Gastrocnemius medialis (tissue), 4 donors: ENCODE measurements around the gene CYTH4. TPM values are rescaled to one million over a fixed set of nuclear protein-coding genes. Genes with fewer than 3 reads are reported as not detected.

Experiments
- ATAC-seq, 2 donors: fragments of 150-250 bp; one replicate each; pipeline ENCODE4 v1.9.1; 2016
- DNase-seq, 2 donors: peaks; one replicate each; pipeline ENCODE4 v3.0.0-alpha.2; 2019
- H3K27ac ChIP-seq, 4 donors: fragments of 200-600 bp; sonication (generic); 1 replicate in 1 of 4; 2 replicates in 3 of 4; pipeline ENCODE4 v1.5.1; 2016 to 2018; ENCODE audit warnings: mild to moderate bottlenecking in 2 of 4, moderate library complexity in 1 of 4
- H3K27me3 ChIP-seq, 3 donors: fragments of 200-600 bp; sonication (generic) in 2 of 3; 1 replicate in 1 of 3; 2 replicates in 2 of 3; pipeline versions ENCODE4 v1.5.1 to v1.6.0; 2016 to 2019; ENCODE audit warnings: mild to moderate bottlenecking in 1 of 3, moderate library complexity in 1 of 3
- H3K36me3 ChIP-seq, 2 donors: fragments of 200-600 bp; sonication (generic) in 1 of 2; one replicate each; pipeline ENCODE4 v1.5.1; 2017 to 2018
- H3K4me1 ChIP-seq, 2 donors: fragments of 200-600 bp; sonication (generic) in 1 of 2; one replicate each; pipeline ENCODE4 v1.5.1; 2016 to 2017; ENCODE audit warnings: mild to moderate bottlenecking in 2 of 2
- H3K4me3 ChIP-seq, 4 donors: fragments of 200-600 bp; sonication (generic) in 3 of 4; 1 replicate in 1 of 4; 2 replicates in 3 of 4; pipeline ENCODE4 v1.5.1; 2016 to 2019; ENCODE audit warnings: mild to moderate bottlenecking in 2 of 4
- H3K9me3 ChIP-seq, 3 donors: fragments of 200-600 bp; sonication (generic) in 2 of 3; 1 replicate in 1 of 3; 2 replicates in 2 of 3; pipeline ENCODE4 v1.5.1; 2016 to 2019
- CTCF ChIP-seq, 5 experiments: fragments of 450-650 bp in 3 of 5; fragments of 200-600 bp in 2 of 5; sonication (generic) in 2 of 5; IDR thresholded peaks in 4 of 5; conservative IDR thresholded peaks in 1 of 5; 1 replicate in 4 of 5; 2 replicates in 1 of 5; pipeline ENCODE4 v1.5.1; 2016 to 2019; ENCODE audit warnings: antibody characterized with exemption in 5 of 5, mild to moderate bottlenecking in 3 of 5, moderate library complexity in 3 of 5
- POLR2A ChIP-seq, 2 donors: fragments of 450-650 bp; IDR thresholded peaks; one replicate each; pipeline ENCODE4 v1.6.1; 2017; ENCODE audit warnings: antibody characterized with exemption in 2 of 2, mild to moderate bottlenecking in 2 of 2, moderate library complexity in 2 of 2
- in situ Hi-C, 4 donors: fragments of 200-750 bp; cut with MboI; loops; one replicate each; pipeline versions ENCODE4 v1.15.0 to v1.8.0; 2017; ENCODE audit warnings: low sequenced_read_pairs in 4 of 4
- intact Hi-C: fragments of 100-400 bp; cut with DNase I; formaldehyde crosslinking; loops from one replicate; pipeline ENCODE4 v1.15.1; 2023; ENCODE audit warnings: low total_unique reads
- total RNA-seq, 4 donors: library from RNA; depleted of rRNA; stranded (reverse); fragments of >200 nt; gene quantifications; one replicate each; pipeline versions ENCODE4 v1.1.0 to v1.2.3, GENCODE V29; 2016

Gene CYTH4
- total RNA-seq, 4 donors from 2014 or later = 1.7 to 2.2 (median 2.0) TPM; not detected in 1

- in situ Hi-C loops (no loop called here), intact Hi-C loops (no loop called here)
- Histone ChIP-seq H3K27me3 (peaks cover 64 to 70% (median 68%) of the 10 kb centered on the region in 3 donors), H3K4me1 (no peaks in the 10 kb centered on the region), H3K27ac (no peak overlapping the region), H3K9me3 (no peaks in the 10 kb centered on the region), H3K36me3 (no peaks in the 10 kb centered on the region), H3K4me3 (no peak overlapping the region)
- no peak for TF ChIP-seq CTCF (IDR thresholded peaks at IDR 0.05 in 4 of 5, conservative IDR thresholded peaks at IDR 0.05 in 1 of 5)
- no peak for TF ChIP-seq POLR2A (IDR thresholded peaks at IDR 0.05)
- no peak for DNase-seq
- no peak for ATAC-seq
These were observed 52.8 kb downstream of the CYTH4 start for GRCh38 chr22:37334859-37335805.

GRCh38 chr22:37335806-37336199 lies 53.5 kb downstream of the CYTH4 start:
- Histone ChIP-seq H3K4me1 (no peaks in the 10 kb centered on the region), H3K4me3 (no peak overlapping the region), H3K27ac (no peak overlapping the region), H3K36me3 (no peaks in the 10 kb centered on the region), H3K27me3 (peaks cover 58 to 68% (median 61%) of the 10 kb centered on the region in 3 donors), H3K9me3 (no peaks in the 10 kb centered on the region)
- in situ Hi-C loops (no loop called here), intact Hi-C loops (no loop called here)
- no peak for ATAC-seq
- no peak for DNase-seq
- TF ChIP-seq POLR2A (IDR thresholded peaks at IDR 0.05) (no peak), CTCF (IDR thresholded peaks at IDR 0.05 in 4 of 5, conservative IDR thresholded peaks at IDR 0.05 in 1 of 5) (no peak)

GRCh38 chr22:37336579-37336978 lies 54.3 kb downstream of the CYTH4 start:
- H3K4me1 ChIP-seq = no peaks in the 10 kb centered on the region
- H3K27ac ChIP-seq = no peak overlapping the region
- in situ Hi-C loops = no loop called here
- no peak overlapping the region for H3K4me3 ChIP-seq
- H3K27me3 ChIP-seq = peaks cover 50 to 69% (median 57%) of the 10 kb centered on the region in 3 donors
- TF ChIP-seq POLR2A (IDR thresholded peaks at IDR 0.05) (no peak), CTCF (IDR thresholded peaks at IDR 0.05 in 4 of 5, conservative IDR thresholded peaks at IDR 0.05 in 1 of 5) (no peak)
- no peaks in the 10 kb centered on the region for H3K36me3 ChIP-seq
- ATAC-seq = no peak
- intact Hi-C loops = no loop called here
- H3K9me3 ChIP-seq = no peaks in the 10 kb centered on the region
- no peak for DNase-seq

GRCh38 chr22:37337204-37337943 lies 55.1 kb downstream of the CYTH4 start:
- intact Hi-C loops = no loop called here
- in situ Hi-C loops = no loop called here
- Histone ChIP-seq H3K9me3 (no peaks in the 10 kb centered on the region), H3K36me3 (no peaks in the 10 kb centered on the region), H3K27me3 (peaks cover 42 to 64% (median 52%) of the 10 kb centered on the region in 3 donors), H3K4me3 (no peak overlapping the region), H3K4me1 (no peaks in the 10 kb centered on the region), H3K27ac (no peak overlapping the region)
- DNase-seq (no peak), ATAC-seq (no peak)
- TF ChIP-seq CTCF (IDR thresholded peaks at IDR 0.05 in 4 of 5, conservative IDR thresholded peaks at IDR 0.05 in 1 of 5) = no peak
- no peak for TF ChIP-seq POLR2A (IDR thresholded peaks at IDR 0.05)
